Mucosa of descending colon (tissue), 3 donors: ENCODE results near the gene EVC2. TPM values are rescaled to one million over a fixed set of nuclear protein-coding genes. Genes with fewer than 3 reads are reported as not detected.

Experiments used
- ATAC-seq: fragments of 200-7000 bp; cut with Tn5 transposase; one replicate; pipeline ENCODE4 v1.9.1; 2020; ENCODE audit warnings: mild to moderate bottlenecking, moderate library complexity
- DNase-seq, 3 donors: peaks; one replicate each; pipeline ENCODE4 v3.0.0-alpha.2; 2020
- H3K36me3 ChIP-seq: fragments of 200-600 bp; one replicate; pipeline ENCODE4 v1.8.0; 2021; ENCODE audit warnings: low read depth, mild to moderate bottlenecking
- H3K4me1 ChIP-seq: fragments of 200-600 bp; one replicate; pipeline ENCODE4 v1.8.0; 2021; ENCODE audit warnings: low read depth, mild to moderate bottlenecking
- H3K4me3 ChIP-seq: fragments of 200-600 bp; one replicate; pipeline ENCODE4 v1.8.0; 2021; ENCODE audit warnings: mild to moderate bottlenecking
- H3K9me3 ChIP-seq: fragments of 200-600 bp; one replicate; pipeline ENCODE4 v1.8.0; 2021; ENCODE audit warnings: mild to moderate bottlenecking
- CTCF ChIP-seq: fragments of 200-600 bp; IDR thresholded peaks from one replicate; pipeline ENCODE4 v1.8.0; 2022; ENCODE audit warnings: antibody characterized with exemption, mild to moderate bottlenecking
- intact Hi-C, 2 donors: fragments of 100-400 bp; cut with DNase I in 1 of 2; cut with micrococcal nuclease in 1 of 2; formaldehyde crosslinking; loops; one replicate each; pipeline versions ENCODE4 v1.11.0 to v1.11.1; 2022; cut with DNase I, micrococcal nuclease
- total RNA-seq, 3 donors: library from RNA; stranded (reverse); fragmentation: NEBNext Ultra II Directional in 2 of 3; extraction: Animal tissue kit (Norgen Biotek cat#: 25700) in 2 of 3; gene quantifications; one replicate each; pipeline versions ENCODE4 v1.2.1 to v1.2.4, GENCODE V29; 2021 to 2023
- donor health status: DM: no; HTN: no; CAD: no; lungs with moderate emphysema.
- donor health status: DM: no; HTN: no; CAD: no.
- donor health status: DM: no; HTN: yes; CAD: no.

Gene EVC2
- total RNA-seq, 3 donors from 2014 or later = 0.64 to 6.5 (median 1.1) TPM

DNA sequence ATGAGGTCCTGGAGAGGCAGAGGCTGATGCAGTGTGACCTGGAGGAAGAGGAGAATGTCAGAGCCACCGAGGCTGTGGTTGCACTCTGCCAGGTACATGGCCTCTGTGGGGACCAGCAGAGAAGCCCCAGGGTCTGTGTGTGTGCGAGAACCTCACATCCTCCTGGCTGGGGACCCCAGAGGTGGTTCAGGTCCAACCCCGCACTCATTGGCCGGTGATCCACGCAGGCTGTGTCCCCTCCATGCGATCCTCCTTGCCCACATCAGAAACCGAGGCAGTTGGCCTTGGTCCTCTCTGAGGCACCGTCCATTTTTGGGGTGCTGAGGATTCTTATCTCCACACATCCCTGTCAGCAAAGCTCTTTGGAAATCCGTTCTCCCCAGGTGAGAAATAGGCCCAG is 47.9 kb upstream of the EVC2 start:
- no peak for DNase-seq
- Histone ChIP-seq H3K9me3 (no peaks in the 10 kb centered on the region), H3K36me3 (no peaks in the 10 kb centered on the region), H3K4me1 (no peaks in the 10 kb centered on the region), H3K4me3 (no peak overlapping the region)
- TF ChIP-seq CTCF = no peak
- no peak for ATAC-seq
- intact Hi-C loops = no loop called here

DNA sequence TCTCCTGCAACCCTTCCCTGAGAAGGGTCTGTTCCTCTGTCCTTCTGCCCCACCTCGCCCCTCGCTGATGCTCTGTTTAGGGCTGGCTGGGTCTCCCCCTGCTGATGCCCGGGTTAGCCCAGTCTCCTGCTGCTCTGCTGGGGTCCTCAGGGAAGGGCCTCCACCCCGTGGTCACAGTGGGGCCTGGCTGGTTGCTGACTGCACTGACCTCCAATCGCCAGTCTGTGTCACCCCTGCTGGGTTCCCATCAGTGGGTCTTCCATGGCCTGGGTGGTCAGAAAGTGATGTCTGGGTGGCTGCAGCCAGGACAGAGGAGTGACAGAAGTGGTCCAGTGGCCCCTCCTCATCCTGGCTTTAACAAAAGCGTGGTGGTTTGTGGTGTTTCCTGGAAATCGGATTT is 47.3 kb upstream of the EVC2 start:
- TF ChIP-seq CTCF = no peak
- Histone ChIP-seq H3K36me3 (no peaks in the 10 kb centered on the region), H3K9me3 (no peaks in the 10 kb centered on the region), H3K4me1 (no peaks in the 10 kb centered on the region), H3K4me3 (no peak overlapping the region)
- ATAC-seq (no peak), DNase-seq (no peak)
- intact Hi-C loops = no loop called here

- H3K4me1 ChIP-seq = no peaks in the 10 kb centered on the region
- H3K36me3 ChIP-seq = no peaks in the 10 kb centered on the region
- no peaks in the 10 kb centered on the region for H3K9me3 ChIP-seq
- H3K4me3 ChIP-seq = no peak overlapping the region
- no peak for TF ChIP-seq CTCF
- DNase-seq (no peak), ATAC-seq (no peak)
- intact Hi-C loops = no loop called here
These were observed 46.8 kb upstream of the EVC2 start for GRCh38 chr4:5755161-5755560.

DNA sequence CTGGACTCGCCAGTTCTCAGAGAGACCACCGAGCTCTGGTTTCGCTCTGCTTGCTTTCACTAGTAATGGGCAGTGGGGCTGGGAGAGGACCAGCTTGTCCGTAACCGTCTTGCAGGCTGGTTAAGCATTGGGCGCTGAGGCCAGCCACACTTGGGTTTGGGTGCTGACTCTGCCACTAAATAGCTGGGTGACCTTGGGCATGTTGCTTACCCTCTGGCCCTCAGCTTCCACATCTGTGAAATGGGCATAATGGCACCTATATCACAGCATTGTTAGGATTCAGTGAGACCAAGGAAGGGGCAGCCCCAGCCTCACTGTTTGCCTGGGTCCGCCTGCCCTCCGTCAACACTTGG is 46.1 kb upstream of the EVC2 start:
- no peak for TF ChIP-seq CTCF
- H3K9me3 ChIP-seq = no peaks in the 10 kb centered on the region
- no peaks in the 10 kb centered on the region for H3K36me3 ChIP-seq
- DNase-seq (no peak), ATAC-seq (no peak)
- H3K4me3 ChIP-seq = no peak overlapping the region
- intact Hi-C loops = no loop called here
- H3K4me1 ChIP-seq = no peaks in the 10 kb centered on the region

- no peak overlapping the region for H3K4me3 ChIP-seq
- no peaks in the 10 kb centered on the region for H3K9me3 ChIP-seq
- ATAC-seq = no peak
- no peak for DNase-seq
- intact Hi-C loops = no loop called here
- H3K4me1 ChIP-seq = no peaks in the 10 kb centered on the region
- no peak for TF ChIP-seq CTCF
- no peaks in the 10 kb centered on the region for H3K36me3 ChIP-seq
These were observed 45.6 kb upstream of the EVC2 start for GRCh38 chr4:5753766-5754528.

DNA sequence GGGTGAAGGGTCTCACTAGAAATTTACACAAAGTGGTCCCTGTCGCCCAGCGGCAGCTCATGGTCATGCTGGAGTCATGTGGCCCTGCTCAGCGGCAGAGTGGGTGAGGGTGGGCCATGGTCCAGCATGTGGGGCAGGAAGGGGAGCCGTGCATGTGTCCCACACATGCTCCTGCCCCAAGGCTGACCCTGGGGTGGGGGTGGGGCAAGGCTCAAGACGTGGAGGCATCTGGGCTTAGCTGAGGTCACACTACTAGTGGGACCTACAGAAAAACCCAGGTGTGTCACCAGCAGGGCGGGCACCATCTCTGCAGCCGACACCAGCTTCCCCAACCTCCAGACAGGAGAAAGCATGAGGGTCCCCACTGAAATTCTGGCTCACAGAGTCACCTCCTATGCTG is 45.0 kb upstream of the EVC2 start:
- Histone ChIP-seq H3K4me1 (no peaks in the 10 kb centered on the region), H3K9me3 (no peaks in the 10 kb centered on the region), H3K36me3 (no peaks in the 10 kb centered on the region), H3K4me3 (no peak overlapping the region)
- intact Hi-C loops = no loop called here
- TF ChIP-seq CTCF = no peak
- ATAC-seq = no peak
- no peak for DNase-seq
